Epithelial cell of esophagus (primary cell): ENCODE results near the gene RAB12.

ENCODE experiments used
- DNase-seq: peaks from one replicate; pipeline ENCODE4 v3.0.0; 2010; ENCODE audit warnings: low read depth
- H3K4me3 ChIP-seq: 2 replicates; pipeline ENCODE4 v1.5.1; 2011; ENCODE audit warnings: mild to moderate bottlenecking, low read length, control low read depth
- TF ChIP-seq, protein P1 (sequence below): IDR thresholded peaks from 2 replicates; pipeline ENCODE4 v1.5.1; 2011; ENCODE audit warnings: low read depth, mild to moderate bottlenecking, low read length, control low read depth, inconsistent platforms; ENCODE audit not compliant: insufficient read depth; ENCODE audit errors: missing control alignments

Gene RAB12

DNA sequence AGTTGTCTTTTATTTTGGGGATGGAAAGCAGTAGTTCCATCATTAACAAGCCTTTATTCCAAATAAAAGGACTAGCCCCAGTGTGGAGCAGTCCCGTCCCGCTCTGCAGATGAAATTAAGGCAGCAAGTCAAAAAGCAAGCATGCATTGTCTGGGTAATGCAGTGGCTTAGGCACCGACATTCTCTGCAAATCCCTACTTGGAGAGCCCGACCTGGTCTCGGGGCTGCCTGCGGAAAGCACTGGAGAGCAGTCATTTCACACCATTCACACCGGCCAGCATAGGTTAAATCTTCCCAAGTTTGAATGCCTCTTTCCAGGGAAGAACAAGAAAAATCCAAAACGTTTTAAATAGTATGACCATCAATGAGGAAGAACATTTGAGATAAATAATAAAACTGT is 24.4 kb upstream of the RAB12 start:
- DNase-seq, result no peak
- no peak overlapping the region for H3K4me3 ChIP-seq
- TF ChIP-seq, protein P1, sequence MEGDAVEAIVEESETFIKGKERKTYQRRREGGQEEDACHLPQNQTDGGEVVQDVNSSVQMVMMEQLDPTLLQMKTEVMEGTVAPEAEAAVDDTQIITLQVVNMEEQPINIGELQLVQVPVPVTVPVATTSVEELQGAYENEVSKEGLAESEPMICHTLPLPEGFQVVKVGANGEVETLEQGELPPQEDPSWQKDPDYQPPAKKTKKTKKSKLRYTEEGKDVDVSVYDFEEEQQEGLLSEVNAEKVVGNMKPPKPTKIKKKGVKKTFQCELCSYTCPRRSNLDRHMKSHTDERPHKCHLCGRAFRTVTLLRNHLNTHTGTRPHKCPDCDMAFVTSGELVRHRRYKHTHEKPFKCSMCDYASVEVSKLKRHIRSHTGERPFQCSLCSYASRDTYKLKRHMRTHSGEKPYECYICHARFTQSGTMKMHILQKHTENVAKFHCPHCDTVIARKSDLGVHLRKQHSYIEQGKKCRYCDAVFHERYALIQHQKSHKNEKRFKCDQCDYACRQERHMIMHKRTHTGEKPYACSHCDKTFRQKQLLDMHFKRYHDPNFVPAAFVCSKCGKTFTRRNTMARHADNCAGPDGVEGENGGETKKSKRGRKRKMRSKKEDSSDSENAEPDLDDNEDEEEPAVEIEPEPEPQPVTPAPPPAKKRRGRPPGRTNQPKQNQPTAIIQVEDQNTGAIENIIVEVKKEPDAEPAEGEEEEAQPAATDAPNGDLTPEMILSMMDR, result no peak

DNA sequence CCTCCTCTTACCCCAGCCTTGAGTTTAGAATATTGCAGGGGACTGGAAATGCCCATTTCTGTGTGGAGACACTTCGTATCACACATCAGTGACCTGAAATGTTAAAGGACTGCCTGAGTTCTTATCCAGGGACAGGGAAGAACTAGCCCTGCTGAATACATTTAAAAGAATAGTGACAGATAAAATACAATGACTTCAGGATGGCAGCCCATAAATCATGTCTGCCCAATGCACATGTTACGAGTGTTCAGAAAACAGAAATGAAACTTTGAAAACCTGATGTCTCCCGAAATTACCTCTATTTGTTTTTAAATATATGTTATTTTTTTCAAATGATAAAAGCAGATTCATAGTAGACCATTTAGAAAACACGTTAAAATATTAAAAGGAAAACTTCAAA is 22.3 kb upstream of the RAB12 start:
- DNase-seq, result no peak
- TF ChIP-seq, protein P1, result no peak
- no peak overlapping the region for H3K4me3 ChIP-seq

DNA sequence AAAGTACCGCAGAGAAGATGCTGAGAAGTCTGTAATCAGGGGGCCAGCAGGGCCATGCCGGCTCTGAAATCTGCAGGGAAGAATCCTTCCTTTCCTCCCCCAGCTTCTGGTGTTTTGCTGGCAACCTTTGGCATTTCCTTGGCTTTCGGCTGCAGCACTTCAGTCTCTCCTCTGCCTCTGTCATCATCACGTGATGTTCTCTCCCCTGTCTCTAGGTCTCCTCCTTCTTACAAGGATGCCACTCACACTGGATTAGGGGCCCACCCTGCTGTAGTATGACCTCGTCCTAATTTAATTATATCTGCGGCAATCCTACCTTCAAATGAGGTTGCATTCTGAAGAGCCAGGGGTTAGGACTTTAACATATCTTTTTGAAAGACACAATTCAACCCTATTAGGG is 13.8 kb upstream of the RAB12 start:
- TF ChIP-seq, protein P1, result no peak
- no peak overlapping the region for H3K4me3 ChIP-seq
- no peak for DNase-seq

DNA sequence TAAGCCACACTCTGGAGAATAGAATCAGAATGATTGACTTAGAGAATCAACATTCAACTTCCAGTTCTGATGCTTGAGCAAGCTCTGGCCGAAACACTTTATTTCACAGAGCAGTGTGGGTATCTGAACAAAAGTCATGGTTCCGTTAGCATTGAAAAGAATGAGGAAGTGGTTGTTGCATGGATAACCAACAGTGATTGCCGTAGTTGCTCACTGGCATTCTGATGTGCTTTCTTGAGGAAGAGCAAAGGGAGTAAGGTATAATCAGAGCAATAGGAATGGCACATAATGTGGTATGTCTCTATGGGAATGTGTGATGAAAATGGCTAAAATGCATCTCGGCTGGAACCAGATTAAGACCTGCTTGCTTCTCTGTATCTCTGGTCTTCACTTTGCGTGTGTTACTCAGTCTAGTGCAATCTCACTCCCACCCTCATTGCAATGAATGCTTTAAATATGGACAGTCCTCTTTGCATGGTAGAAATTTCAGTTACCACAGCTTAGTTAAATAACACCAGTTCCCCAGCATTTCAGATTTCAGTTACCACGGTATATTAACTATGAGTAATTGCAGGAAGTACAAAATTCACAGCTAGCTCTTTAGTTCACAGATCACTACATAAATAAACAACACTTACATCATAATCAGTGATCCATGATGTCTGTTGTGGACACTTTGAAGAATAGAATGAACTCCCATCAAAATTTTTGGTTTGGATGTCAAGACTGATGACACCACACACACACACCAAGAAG is 7.8 kb upstream of the RAB12 start:
- no peak overlapping the region for H3K4me3 ChIP-seq
- TF ChIP-seq, protein P1, result no peak
- DNase-seq, result peak; percentile 40

DNA sequence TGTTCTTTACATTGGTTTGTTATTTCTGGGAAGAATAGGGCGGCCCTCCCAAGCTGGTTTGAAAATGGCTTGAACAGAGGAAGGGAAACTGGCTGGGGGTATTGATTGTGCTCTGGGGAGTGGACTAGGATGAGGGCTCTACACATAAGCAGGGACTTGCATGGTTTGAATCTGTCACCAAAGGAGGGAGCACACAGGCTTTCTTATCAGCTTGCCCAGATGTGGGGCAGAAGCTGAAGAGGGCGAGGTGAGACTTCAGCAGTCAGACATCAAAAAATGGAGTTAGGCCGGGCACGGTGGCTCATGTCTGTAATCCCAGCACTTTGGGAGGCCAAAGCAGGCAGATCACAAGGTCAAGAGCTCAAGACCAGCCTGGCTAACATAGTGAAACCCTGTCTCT is 7.2 kb upstream of the RAB12 start:
- no peak for DNase-seq
- H3K4me3 ChIP-seq, result no peak overlapping the region
- TF ChIP-seq, protein P1, result no peak

DNA sequence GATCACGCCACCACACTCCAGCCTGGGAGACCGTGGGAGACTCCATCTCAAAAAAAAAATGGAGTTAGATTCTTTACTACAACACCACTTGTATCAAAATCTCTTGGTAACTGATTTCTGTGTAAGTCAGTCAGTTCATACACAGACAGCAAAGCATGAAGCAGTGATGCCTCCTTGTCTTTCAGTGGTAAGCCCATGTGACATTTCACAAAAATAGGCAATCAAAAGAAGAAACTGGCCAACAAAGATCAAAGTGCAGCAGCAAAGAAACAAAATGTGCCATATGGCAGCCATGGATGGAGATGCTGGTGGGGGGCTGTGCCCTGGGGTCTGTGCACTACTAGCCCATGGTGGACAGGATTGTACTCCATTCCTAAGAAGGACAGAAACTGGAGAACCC is 6.7 kb upstream of the RAB12 start:
- no peak for DNase-seq
- TF ChIP-seq, protein P1, result no peak
- no peak overlapping the region for H3K4me3 ChIP-seq

DNA sequence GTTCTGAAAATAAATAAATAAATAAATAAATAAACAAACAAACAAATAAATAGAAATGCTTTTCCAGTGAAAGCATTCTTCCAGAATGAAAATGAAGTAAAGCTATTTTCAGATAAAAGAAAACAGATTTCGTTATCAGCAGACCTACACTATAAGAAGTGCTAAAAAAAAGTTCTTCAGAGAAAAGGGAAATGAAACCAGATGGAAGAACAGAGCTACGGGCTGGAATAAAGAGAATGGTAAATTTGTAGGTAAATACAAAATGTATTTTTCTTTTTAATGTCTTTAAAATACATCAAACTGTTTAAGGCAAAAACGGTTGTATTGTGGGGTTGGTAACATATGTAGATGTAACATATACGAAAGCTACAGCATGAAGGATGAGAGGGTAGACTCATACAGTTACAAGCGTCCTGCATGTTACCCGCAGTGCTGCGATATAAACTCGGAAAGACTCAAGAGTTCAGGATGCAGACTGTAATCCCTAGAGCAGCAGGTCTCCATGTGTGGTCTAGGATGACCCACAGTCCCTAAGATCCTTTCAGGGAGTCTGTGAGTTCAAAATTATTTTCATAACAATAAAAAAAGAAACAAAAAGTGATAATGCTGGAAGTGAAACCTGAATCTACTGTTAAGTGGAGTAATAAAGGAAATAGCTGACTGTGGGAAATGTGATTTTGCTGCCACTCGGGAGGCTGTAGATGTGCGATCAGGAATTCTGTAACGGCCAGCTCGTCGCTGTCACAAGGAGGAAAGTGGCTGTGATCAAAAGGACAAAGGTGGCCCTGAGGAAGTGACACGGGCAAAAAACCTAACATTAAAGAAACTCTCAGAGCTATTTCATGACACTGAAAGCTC is 5.3 kb upstream of the RAB12 start:
- no peak for DNase-seq
- no peak overlapping the region for H3K4me3 ChIP-seq
- TF ChIP-seq, protein P1, result no peak
